Stimulated activated CD4-positive, alpha-beta T cell treated with anti-CD3 and anti-CD28 coated beads, TNF-alpha, amount 100 ng/mL, for 48 hours (primary cell): ENCODE results near the gene PSORS1C2.

ENCODE experiments used
- DNase-seq, 3 donors: peaks; one replicate each; pipeline ENCODE4 v3.0.0-alpha.2; 2020; ENCODE audit warnings: low read depth in 3 of 3

PSORS1C2 gene

DNA sequence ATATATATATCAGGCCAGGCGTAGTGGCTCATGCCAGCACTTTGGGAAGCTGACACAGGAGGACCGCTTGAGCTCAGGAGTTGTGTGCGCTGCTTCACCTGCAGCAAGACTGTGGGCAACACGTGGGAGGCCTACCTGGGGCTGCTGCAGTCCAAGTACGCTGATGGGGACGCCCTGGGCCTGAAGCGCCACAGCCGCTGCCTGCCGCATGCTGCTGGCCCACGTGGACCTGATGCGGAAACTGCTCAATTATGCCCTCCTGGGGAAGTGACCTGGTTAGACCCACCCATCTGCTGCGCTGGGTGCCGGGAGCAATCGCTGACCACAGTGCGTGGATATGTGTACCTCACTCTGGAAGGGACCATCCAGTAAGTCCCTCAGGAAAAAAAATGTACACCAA, 1.8 kb upstream of the PSORS1C2 start:
- DNase-seq: no peak

DNA sequence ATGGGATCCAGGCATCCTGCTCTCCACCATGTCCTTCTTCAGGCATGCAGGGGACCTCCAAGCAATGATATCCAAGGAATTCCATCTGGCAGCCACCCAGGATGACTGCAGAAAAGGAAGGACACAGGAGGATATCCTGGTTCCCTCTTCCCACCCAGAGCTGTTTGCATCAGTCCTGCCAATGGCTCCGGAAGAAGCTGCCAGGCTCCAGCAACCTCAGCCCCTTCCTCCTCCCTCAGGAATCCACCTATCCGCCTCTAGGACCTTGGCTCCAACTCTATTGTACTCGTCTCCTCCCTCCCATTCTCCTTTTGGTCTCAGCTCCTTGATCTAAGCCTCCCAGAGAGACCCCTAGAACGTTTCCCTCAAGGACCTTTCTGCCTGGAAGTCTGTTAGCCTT, 733 bp upstream of the PSORS1C2 start:
- DNase-seq: no peak

DNA sequence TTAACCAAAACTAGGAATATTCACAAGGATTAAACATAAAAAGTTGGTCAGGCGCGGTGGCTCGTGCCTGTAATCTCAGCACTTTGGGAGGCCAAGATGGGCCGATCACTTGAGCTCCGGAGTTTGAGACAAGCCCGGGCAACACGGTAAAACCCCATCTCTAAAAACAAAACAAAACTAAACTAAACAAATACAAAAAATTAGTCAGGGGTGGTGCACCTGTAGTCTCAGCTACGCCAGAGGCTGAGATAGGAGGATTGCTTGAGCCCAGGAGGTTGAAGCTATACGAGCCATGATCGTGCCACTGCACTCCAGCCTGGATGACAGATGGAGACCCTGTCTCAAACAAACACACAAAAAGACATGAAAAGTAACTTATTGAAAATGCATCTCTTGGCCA, 3.2 kb downstream of the PSORS1C2 start:
- DNase-seq: no peak

DNA sequence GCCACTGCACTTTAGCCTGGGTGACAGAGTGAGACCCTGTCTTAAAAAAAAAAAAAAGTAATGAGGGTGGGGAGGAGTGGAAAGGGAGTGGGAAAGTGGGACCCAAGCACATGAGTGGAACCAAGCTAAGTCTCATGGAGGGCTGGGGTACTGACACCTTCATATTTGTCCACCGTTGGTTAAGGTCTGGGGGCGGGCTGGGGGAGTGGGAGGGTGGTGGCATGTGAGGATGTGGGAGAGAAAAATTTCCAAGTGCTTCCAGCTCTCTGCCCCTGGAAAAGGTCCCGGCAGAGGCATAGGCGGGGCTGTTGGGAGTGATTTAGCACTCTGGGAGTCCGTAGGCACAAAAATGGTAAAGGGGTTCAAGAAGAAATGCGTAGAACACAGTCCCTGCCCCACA, 6.1 kb downstream of the PSORS1C2 start:
- DNase-seq: no peak

DNA sequence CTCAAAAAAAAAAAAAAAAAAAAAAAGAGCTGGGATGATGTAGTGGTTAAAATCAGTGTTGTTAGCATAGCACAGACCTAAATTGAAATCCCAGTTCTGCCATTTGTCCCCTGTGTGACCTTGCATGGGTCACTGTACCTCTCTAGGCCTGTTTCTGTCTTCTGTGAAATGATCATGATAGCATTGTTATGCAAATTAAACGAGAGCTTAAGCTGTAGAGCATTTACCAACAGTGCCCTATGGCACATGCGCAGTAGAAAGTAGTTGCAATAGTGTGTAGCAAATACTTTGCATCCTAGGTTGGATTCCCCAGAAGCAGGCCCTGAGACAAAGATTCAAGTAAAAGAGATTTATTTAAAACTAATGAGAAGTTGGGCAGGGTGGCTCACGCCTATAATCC, 7.3 kb downstream of the PSORS1C2 start:
- DNase-seq: no peak

DNA sequence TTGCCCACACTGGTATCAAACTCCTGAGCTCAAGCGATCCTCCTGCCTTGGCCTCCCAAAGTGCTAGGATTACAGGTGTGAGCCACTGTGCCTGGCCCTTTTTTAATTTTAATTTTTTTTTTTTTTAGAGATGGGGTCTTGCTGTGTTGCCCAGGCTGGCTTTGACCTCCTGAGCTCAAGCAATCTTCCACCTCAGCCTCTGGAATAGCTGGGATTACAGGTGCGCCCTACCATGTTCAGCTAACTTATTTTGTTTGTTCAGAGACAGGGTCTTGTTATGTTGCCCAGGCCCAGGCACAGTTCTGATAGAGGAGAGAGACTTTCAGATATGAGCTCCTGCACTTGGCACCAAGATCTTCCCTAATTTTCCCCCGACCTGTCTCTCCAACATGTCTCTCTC, 8.1 kb downstream of the PSORS1C2 start:
- DNase-seq: no peak

DNA sequence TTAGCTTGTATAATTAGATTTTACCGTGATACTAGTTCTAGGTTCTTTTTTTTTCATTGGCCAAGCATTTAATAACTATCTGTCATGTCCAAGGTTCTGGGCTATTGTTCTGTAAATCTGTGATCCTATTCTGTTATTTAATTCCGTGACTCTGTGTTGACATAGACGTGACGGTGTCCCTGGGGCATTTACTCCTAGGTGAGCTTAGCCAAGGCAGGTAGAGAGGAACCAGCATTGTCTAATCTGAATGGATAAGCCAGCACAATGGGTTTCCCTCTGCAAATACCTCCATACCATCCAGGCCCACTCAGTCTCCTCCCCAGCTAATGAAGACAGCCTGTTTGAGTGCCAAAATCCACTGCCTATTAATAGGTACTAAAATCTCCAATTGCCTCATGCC, 9.7 kb downstream of the PSORS1C2 start:
- DNase-seq: no peak

DNA sequence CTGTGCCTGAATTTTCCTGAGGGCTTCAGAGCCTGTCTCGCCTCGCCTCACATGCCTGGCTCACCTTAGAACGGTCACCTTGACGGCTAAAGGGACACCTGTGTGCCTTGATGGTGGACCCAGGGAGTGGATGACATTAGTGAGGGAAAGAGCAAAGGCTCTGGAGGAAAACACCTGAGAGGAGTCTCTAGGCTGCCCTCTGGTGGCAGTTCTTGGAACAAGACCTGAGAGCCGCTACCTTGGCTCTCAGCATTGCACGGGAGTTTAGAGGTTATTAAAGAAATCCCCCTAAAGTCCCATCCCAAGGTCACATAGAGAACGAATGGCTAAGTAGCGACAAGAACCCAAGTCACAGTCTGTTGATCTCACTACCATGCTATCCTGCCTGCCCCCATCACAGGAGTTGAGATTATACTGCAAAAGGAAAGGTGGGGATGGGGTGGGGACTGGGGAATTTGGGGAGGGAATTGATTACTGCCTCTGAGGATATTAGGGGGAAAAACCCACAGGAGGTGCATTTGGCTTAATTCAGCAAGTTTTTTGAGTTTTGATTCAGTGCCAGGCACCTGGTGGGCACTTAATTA, 10.7 kb downstream of the PSORS1C2 start:
- DNase-seq: peak; percentile 36 to 69 (median 67)

DNA sequence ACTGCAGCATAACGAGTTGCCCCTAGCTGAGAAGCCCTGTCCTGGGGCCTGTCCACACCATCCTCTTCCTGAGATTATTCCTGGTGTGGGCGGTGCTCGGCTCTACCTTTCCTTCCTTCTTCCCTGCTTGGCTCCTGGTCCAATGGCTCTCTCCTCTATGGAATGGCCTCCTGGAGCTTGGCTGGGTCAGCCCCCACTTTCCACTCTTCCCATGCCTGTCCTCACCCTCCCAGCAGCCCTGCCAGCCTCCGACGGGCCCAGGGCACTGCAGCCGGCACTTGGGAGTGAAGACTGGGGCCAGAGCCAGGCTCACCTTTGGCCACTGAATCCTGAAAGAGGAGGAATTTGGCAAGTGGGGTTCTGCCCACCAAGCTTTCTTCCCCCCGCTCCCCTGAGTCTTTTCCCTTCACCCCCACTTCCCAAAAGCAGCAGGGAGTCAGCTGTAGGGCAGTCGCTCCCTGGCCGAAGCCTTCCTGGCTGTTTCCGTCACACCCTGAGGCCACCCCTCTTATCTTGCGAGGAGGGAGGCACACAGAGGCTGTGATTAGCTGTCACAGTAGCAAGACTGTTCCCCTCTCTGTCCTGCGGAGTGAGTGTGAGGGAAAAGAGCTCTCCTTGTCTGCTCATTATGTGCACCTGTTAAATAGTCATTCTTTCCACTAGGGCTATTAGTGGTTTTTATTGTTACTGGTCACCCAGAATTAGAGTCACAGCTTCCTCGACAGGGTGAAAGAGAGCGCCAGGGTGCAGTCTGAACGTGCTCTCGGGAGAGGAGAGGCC, 12.3 kb downstream of the PSORS1C2 start:
- no peak for DNase-seq

DNA sequence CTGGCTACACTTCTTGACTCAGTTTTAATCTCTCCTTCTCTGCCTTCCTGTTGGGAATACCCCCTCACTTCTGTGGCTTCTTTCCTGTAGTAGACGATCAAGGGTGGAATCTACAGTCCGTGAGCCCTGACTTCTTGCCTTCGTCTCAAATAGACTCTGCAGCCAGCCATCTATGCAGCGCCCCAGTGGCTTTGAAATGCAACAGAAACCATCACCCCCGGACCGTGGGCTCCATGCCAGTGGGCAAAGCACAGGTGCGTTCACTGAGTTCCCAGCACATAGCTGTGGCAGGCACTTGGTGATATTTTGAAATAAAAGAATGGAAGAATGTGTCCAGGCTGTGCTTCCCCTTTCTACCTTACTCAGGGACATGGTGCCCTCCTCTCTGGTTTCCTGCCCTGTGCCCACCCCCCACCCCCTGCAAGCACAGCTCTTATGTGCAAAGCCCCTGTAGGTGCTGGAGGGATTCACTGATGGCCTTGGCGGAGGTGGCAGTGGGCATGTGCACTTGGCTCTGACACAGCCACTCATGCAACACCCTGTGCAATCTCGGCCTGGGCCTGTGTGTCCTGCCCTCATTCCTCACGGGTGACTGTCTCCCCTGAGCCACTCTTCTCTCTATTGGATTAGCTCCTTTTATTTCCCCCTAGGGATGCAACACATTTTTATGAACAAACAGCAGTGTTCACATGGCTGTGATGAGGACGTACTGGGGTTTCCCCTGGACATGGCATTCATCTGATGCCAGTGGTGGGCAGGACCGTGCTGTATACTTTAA, 13.1 kb downstream of the PSORS1C2 start:
- DNase-seq: no peak

DNA sequence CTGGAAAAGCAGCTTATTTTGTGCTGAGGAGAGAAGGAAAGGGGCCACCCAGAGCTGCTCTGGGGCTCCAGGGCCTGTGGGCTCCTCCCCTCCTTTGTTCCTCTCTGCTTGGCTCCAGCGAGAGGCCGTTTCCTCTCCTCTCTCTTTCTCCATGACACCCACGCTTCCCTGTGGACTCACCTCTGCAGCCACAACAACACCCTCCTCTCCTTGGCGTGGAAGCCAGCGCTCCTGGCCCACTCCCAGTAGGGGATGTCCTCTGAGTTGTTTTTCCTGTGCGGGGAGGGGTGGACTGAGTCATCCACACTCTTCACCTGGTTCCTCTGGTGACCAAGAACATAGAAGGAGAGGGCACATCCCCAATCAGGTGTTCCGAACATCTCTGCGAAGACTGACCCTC, 13.7 kb downstream of the PSORS1C2 start:
- no peak for DNase-seq

DNA sequence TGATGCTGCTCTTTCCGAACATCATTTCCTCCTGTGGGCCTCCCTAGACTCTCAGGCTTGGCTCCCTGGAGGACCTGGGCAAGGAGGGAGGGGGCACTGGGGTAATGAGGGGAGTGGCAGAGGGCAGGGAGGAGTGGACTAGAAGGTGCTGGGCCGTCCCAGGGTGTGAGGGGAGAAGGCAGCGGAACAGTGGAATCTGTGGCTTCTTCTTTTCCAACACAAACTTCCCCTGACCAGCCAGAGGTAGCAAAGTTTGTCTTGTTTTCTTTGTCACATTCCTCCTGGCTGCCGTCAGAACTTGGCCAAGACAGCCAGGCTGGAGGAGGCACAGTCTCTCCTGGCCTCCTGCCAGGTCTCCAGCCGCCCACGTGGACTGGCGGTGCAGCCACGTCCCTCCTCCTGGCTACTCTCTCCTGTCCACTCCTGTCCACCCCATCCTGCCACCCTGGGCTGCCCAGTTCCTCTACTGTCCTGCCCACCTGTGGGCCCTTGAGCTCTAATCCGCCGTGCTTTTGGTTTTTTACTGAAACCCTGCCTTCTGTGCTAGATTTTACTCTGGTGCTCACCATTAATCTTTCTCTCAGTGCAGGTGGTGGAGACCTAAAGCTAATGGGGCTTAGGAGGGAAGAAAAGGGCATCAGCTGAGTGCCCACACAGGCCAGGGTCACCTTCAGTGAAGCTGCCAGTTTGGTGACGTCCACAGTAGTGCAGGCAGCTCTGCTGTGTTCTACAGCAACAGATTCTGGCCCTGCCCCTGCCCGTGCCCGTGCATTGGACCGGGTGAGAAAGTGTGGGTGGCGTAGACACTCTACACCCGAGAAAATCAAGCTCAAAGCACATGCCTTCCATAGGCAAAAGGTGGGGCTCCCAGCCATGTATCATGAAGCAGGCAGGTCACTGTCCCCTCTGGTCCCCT, 15.8 kb downstream of the PSORS1C2 start:
- DNase-seq: no peak

DNA sequence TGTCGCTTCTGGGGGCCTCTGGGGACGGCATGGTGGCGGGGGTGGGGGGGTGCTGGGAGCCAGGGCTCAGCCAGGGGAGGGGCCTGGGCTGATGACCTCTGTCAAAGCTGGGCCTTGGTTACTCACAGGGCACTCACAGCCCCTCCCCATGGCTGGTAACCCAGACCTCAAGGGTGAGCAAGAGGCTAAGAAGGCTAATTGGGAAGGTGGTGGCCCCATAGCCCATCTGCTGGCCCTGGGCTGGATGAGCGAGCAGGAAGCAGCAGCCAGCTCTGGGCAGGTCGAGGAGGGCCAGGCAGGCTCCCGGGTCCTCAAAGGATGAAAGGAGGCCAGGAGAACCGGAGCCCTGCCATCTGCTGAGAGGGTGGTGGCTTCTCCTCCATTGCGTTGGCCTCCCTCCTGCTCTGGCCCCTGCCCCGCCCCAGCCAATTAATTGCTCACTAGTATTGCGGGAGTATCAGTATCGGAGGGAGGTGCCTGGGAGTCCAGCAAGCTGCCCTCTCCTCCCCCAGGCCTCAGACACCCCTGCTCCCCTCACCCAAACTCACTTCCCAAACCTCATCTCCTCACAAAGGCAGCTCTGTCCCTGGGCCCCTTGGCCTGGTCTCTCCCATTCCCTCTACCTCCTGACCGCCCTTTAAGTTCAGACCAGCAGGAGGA, 17.6 kb downstream of the PSORS1C2 start:
- DNase-seq: no peak

DNA sequence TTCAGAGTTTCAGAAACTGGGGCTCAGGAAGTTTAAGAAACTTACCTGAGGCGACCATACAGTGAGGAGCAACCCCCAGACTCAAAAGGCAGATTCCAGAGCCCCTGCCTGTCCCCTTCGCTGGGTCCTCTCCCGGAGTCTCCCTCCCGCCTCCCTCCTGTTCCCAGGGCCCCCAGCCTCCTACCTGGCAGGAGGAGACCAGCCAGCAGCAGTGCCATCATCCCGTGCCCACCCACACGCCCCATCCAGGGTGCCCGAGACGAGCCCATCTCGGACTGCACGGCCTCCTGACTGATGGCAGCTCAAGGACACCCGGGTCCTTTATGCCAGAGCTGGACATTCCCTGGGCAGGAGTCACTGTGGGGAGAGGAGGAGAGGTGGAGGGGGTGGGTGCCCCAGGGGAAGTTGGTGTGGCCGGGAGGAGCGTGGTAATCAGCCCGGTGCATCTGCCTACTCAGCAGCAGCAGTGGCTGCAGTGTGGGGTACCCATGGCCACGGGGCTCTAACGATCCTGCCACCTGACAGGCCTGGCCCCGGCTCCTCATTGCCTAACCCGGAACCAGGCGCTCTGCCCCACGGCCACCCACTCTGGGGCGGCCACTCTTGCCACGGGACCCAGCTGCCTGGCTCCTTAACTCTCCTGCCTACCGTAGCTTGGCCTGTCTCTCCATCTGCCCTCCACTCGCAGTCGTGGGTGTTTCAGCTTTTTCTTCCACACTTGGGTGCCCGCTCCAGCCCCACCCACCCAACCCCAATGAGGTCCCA, 18.5 kb downstream of the PSORS1C2 start, which contains the start of gene CDSN:
Gene CDSN, minus strand, starts transcription at position 296 of the 765 bp plus-strand sequence. Its CDS starts 27 bp downstream, at position 269.
- no peak for DNase-seq

DNA sequence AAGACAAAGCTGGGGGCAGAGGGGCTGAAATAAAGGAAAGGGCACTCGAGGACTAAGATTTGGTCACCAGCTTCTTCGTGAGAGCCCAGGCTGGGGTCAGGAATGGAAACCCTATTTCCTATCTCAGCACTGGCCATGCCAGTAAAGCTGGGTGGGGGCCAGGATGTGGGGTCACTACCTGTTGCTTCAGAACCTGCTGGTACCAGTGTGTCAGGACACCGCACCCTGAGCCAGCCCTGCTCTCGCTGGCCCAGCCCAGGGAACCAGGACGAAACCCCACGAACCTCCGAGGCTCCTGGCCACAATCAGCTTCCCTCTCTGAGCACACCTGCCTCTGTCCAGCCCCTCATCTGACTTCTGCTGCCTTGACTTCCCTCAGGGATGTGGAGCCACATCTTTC, 20.7 kb downstream of the PSORS1C2 start:
- DNase-seq: no peak

DNA sequence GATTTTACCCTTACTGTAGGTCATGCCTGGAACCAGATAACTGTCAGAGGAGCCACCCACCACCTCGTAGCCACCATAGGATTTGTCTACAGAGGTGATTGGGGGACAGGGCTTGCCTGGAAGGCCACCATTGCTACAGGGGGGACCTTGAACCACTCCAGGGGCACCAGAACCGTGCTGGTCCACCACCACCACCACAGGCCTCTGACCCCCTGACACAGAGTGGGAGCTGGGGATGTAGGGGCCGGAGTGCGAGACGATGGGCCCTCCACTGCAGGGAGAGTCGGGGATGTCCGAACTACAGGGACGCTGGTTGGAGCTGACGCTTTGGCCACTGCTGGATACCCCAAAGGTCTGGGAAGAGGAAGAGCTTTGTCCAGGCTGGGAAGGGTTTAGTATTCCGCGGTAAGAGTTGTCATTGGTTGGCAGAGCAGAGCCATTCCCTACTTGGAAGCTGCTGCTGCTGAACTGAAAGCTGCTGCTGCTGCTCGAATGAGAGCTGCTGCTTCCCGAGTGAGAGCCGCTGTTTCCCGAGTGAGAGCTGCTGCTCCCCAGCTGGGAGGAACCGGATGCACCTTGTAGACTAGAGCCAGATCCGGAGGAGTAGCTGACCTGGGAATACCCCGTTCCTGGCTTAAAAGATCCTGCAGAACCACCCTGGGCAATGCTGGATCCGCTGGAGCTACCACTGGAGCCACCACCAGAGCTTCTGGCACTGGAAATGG, 22.0 kb downstream of the PSORS1C2 start:
- DNase-seq: no peak

DNA sequence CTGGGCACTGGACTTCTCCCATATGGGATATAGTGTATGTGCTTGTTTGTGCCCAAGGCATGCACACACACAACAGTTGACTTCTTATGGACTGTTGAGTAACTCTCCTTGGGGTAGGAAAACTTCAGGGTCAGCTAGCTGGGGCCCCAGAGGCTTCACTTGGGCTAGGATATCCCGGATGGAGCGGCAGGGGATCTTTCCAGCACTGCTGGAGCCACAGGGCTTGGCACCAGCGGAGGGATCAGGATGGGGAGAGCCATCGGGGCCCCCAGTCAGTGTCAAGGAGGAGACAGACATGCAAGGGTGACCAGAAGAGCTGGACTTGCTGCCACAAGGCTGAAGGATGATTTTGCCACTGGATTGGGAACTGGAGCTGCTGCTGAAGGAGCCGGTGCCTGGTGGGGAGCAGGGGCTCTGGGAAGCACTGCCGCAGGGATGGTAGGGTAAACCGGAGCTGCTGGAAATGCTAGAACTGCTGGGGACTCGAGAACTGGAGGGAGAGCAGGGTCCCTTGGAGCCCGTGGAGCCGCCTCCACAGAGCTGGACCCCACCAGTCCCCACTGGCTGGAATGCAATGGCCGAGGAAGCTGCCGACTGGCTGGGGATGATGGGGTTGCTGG, 22.8 kb downstream of the PSORS1C2 start:
- DNase-seq: no peak

DNA sequence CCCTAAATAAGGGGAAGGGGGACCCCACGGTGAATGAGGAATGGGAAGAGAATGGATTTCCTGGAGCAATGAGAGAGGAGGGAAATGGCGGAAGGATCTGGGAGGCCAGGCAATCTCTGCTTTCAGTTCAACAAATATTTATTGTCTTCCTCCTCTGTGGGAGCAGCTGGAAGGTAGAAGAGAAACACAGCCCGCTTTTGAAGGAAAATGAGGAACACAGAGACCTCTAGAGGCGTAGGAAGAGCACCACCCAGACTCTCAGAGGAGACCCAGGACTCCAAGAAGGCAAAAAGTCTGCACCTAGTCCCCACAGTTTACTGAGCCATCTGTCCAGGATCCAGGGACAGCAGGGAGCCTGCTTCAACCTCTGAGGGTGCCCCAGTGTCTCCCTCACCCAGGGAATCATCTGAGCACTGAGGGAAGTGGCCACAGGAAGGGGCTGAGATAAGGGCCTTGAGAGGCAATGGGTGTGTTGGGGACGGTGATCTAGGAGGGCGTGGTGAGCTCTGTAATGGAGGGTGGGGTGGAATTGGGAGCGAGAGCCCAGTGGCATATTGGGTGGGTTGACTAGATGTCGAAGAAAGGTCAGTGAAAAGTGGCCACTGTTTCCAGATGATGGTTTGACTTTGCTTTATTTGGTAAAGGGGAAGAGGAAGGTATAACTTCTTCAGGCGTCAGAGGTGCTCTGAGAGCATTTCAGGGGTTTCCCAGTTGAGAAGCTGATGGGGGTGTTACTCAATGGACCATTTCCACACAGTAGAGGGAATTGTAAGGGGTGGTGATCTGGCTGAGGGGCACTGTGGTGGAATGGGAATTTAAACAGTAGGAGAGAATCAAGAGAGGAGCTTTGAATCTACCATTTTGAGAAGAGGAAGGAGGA, 23.7 kb downstream of the PSORS1C2 start:
- DNase-seq: no peak
